SKM-1 (cell line): ENCODE measurements around the gene CAPZA2.
"Not testable (repeated sequence)": the region's sequence is repeated elsewhere in the genome, so short reads cannot be mapped to it uniquely, and the experiment has no call there.

ENCODE experiments used
- DNase-seq: peaks from one replicate; lab custom pipeline; 2025; ENCODE audit not compliant: unreplicated experiment; lab: John Stamatoyannopoulos, UW

CAPZA2 gene

DNA sequence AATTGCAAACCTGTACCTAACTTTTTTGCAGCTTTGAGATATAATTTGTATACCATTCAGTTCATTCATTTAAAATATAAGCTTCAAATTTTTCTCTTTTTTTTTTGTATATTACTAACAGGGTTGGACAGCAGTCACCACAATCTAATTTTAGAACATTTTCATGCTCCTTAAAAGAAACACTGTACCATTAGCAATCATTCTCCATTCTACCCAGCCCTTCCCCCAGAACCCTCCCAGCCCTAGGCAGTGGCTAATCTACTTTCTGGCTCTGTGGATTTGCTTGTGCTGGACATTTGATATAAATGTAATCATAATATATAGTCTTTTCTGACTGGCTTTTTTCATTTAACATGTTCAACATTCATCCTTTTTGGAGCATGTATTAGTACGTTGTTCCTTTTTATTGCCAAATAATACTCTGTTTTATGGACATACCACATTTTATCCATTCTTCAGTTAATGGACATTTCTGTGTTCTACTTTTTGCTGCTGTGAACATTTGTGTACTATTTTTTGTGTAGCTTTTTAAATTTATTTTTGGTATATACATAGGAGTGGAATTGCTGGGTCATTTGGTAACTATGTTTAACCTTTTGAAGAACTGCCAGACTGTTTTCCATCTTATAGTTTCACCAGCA is 50.0 kb downstream of the CAPZA2 start:
- no peak for DNase-seq

DNA sequence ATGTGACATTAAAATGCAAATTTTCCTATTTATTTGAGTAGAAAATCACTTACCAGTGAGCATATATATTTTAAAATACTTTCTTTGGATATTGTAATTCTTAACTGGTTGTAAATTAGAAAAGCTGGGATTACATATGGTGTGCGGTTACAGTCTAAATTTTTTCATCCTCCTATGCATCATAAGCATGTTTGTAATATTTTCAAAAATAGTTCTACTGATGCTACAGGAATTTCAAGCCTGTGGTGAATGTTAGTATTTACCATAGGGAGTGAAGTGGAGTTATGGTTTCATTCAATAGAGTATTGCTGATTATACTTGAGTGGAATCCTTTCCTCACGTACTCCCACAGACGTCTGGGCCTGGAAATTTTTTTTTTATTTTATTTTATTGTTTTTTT is 56.3 kb downstream of the CAPZA2 start:
- DNase-seq: no peak

DNA sequence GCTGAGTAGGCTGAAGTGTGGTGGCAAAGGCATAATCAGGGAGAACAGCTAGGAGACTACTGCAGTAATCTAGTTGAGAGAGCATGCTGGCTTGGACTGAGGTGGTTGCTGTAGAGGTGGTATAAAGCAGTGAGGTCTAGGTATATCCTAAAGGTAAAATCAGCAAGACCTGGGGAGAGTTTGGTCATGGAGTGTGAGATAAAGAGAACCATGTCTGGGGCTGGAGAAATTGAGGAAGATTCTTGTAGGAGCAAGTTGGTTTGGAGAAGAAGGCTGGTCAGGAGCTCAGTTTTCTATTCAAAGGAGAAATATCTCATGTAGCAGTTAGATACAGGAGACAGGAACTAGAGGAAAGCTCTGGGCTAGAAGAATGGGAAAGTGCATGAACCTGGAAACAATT is 58.0 kb downstream of the CAPZA2 start:
- no peak for DNase-seq

DNA sequence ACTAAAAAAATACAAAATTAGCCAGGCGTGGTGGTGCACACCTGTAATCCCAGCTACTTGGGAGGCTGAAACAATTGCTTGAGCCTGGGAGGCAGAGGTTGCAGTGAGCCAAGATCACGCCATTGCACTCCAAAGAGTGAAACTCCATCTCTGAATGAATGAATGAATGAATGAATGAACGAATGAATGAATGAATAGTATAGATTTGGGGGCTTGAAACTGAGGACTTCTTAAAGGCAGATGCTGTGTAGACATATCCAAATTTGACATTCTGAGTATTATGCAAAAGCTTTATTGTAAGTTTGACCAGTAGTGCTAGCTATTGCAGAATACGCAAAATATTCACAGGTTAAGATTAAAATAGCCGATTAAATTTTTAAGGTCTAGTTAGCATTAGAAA is 60.2 kb downstream of the CAPZA2 start:
- DNase-seq: no peak

DNA sequence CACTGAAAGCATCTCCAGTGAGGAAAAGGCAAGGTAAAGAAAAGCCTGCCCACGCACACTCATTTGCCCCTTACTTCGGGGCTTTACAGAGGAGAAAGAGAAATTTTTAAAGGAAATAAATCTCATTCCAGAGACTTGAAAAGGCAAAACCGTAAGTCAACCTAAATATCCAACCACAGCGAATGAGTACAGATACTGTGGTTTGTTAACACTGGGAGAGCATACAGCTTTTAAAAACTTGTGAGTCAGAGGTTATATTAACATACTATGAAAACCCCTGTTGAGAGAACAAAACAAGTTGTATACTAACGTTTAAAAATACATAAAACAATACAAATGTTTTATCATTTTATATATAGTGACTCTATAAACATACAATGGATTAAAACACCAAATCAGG is 62.4 kb downstream of the CAPZA2 start:
- no peak for DNase-seq

DNA sequence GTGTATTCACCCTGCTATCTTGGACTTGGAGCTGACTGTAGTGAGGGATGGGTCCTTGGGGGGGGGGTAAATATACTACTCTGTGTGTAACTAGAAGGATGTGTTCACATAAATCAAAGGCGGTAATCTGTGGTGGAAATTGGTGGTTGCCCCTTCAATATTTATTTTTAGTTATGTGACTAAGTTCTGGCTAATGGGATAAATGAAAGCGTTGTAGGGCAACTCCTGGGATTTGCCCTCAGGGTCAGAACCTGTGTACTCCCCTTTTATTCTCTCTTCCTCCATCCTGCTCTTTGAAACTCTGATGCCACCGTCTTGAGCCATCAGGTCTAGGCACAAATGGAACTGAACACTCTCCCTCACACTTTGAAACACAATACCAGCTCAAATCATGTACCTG is 66.6 kb downstream of the CAPZA2 start:
- DNase-seq: no peak

DNA sequence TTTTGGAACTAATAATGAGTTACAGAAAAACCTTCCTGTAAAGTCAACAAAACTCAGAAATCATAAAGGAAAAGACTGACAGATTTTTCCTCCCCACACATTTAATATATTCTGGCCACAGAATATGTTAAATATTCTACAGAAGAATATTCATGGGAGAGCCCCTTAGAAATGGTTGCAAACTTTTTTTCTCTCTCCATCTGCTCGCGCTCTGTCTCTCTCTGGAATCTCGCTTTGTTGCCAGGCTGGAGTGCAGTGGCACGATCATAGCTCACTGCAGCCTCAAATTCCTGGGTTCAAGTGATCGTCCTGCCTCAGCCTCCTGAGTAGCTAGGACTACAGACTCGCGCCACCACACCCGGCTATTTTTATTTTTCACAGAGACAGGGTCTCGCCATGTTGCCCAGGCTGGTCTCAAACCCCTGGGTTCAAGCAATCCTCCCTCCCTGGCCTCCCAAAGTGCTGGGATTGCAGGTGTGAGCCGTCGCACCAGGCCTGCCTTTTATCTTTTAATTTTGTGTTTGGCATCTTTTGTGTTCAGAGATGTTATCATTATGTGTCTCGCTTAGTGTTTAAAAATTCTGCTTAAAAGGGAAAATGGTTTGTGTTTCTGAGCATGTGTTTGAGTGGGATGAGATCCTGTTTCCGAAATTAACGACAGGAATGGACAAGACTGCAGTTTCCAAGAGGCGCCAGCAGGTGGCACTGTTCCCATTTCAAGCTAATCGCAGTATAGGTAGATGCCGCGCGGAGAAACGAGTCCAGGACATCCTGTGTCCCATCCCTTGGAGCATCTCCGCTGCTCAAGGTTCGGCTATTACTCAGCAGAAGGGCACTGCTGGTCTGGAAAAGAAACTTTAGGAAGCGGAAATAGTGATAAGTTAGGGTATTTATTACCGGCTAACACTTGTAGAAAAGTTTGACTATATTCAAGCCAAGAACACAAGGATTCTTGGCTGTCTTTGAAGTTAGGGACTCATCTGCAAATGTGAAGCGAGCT is 67.8 kb downstream of the CAPZA2 start:
- DNase-seq: peak; percentile 23

DNA sequence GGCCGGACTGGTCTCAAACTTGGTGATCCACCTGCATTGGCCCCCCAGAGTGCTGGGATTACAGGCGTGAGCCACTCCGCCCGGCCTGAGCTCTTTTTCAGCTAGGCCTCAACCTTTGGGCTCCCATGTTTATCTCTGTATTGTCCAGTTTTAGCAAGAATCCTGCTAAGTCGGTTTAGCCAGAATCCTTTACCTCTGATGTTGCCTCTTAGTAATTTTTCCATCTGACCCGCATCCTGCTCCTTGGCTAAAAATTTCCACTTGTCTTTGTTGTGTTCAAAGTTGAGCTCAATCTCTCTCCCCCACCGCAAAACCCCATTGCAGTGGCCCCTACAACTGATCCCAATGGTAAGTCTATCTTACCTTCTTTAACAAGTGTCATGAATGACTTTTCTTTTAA is 70.2 kb downstream of the CAPZA2 start:
- DNase-seq: no peak

DNA sequence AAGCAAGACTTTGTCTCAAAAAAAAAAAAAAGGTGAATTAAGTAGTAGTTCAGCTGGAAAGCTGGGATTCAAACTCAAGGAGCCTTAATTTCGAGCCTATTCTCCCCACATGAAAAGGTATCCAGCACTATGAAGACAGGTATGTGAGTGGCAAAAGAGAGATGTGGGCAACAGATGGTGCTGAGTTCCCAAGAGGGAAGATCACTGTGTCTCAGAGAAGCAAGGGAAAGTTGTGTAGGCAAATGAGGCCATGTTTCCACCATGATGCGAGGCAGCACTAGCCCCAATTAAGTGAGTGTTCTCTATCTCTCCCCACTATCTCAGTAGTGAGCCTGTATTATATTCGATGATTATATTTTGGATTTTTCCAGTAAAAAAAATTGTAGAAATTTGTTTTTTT is 71.1 kb downstream of the CAPZA2 start:
- no peak for DNase-seq

DNA sequence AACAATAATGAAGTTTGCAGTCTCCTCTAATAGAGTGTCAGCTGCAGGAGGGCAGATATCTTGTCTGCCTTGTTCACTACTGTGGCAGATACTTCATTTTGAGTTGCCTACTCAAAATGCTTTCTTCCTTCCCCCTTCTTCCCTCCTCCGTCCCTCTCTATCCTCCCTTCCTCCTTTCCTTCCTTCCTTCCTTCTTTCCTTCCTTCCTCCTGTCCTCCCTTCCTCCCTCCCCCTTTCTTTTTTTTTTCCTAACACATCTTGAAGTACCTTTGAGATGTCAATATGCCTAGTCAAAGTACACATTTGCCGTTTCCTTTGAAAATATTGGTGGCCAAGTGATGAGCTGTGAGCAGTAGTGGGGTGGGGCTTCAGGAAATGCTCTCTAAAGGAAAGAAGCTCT is 72.2 kb downstream of the CAPZA2 start:
- DNase-seq: no peak

DNA sequence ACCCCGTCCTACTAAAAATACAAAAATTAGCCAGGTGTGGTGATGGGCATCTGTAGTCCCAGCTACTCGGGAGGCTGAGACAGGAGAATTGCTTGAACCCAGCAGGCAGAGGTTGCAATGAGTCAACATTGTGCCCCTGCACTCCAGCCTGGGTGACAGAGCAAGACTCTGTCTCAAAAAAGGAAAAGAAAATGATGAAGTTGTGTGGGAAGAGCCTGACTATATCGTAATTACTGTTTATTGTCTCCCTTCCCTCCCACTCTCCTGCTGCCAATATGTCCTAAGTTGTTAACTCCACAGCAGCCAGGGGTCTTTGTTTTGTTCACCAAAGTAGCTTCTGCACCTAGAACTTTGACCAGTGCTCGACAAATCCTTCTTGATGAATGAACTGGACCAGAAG is 74.5 kb downstream of the CAPZA2 start:
- DNase-seq: not testable (repeated sequence)

DNA sequence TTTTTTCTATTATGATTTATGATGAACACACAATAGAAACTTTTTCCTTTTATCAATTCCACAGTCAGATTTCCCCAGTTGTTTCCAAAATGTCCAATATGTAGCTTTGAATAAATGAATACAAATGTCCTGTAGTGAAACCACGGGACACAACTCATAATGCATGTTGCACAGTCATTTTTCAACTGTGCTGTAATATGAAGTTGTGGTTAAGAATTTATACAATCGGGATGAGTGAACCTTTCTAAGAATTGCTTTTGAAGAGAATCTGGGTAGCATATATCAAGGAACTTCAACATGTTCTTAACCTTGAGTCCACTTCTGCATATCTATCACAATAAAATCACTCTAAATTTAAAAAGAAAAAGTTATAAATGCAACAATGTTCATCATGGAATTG is 76.3 kb downstream of the CAPZA2 start:
- DNase-seq: no peak

DNA sequence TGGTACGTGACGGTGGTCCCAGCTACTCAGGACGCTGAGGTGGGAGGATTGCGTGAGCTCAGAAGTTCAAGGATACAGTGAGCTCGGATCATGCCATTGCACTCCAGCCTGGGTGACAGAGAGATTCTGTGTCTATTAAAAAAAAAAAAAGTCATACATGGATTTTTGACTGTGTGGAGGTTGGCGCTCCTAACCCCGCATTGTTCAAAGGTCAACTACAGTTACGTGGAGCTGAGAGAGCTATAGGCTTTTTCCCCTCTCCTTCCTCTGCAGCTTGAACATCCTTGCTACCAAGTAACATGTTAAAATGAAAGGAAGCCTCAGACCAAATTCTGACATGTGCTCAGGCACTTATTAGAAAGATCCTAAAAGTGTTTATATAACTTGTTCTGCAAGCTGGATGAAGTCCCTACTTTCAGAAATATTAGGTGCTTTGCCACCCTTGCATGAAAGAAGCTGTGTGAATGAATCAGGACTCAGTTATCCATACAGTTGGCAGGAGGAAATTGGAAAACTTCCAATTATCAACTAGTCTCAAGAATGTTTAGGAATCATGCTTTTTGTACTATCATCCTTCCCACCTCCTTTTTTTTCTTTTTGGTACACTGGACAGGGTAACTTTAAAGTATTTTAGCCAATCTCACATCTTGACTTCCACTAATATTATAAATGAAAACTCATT is 78.4 kb downstream of the CAPZA2 start:
- DNase-seq: no peak

DNA sequence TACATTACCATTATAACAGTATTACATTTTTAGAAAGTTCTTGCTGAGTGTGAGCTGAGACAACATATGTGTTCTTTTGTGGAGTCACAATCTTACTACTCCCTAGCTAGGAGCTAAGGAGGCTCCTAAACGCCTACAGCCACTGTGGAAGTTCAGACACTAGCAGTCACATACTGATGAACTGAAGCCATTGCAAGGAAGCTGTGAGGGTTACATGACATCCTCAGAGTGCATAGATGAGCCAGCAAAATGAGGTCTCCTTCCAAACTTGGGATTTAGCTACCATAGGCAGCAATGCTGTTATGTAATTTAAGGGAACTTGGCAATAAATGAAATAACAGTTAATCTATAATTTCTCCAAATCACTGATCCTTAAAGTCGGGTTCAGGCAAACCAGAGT is 80.1 kb downstream of the CAPZA2 start:
- DNase-seq: no peak

DNA sequence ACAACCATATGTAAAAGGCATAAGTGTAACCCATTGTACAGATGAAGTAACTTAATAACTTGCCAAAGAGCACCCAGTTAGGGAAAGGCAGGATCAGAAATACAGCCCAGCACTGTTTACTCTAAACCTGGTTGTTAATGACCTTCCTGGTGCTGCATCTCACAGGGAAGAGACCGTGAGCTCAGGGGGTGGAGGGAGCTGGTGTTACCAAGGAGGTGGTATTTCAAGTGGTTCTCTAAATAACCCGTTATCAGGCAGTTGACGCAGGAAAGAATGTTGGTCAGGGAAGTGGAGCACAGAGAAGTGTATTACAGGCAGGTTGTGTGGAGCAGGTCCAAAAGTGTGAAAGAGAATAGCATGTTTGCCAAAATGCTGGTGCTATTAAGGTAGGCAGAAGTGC is 86.5 kb downstream of the CAPZA2 start:
- no peak for DNase-seq

DNA sequence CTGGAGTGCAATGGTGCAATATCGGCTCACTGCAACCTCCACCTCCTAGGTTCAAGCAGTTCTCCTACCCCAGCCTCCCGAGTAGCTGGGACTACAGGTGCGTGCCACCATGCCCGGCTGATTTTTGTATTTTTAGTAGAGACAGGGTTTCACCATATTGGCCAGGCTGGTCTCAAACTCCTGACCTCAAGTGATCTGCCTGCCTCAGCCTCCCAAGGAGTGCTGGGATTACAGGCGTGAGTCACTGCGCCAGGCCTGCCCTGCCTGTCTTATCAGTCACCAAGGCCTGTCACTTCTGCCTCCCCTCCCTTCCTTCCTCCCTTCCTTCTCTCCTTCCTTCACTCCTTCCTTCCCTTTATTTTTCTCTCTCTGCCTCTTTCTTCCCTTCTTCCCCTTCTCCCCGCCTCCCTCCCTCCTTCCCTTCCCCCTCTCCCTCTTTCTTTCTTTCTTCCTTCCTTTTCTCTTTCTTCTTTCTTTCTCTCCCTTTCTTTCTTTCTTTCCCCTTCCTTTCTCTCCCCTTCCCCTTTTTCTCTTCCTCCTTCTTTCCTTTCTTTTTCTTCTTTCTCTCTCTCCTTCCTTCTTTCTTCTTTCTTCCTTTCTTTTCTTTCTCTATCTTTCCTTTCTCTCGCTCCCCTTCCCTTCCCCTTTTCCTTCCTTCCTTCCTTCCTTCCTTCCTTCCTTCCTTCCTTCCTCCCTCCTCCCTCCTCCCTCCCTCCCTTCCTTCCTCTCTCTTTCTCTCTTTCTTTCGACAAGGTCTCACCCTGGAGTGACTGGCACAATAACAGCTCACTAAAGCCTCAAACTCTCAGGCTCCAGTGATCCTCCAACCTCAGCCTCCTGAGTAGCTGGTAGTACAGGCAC is 87.8 kb downstream of the CAPZA2 start:
- DNase-seq: no peak

DNA sequence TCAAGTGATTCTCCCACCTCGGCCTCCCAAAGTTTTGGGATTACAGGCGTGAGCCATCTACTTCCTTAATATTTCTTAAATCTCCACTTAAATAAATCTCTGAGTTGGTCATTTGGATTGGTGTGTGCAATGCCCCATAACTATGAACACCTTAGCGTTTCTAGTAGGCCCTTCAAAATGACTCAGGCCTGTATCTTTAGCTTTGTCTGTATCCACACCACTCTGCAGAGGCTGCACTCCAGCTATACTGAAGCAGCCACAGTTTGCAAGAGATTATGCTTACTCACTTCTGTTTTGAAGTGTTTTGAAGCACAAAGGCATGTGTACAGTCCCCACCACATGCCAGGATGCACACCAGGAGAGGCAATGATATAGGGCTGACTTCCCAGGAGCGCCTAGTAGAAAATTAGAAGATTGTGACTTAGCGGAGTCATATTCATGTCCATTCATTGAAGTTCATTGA is 88.5 kb downstream of the CAPZA2 start:
- no peak for DNase-seq

DNA sequence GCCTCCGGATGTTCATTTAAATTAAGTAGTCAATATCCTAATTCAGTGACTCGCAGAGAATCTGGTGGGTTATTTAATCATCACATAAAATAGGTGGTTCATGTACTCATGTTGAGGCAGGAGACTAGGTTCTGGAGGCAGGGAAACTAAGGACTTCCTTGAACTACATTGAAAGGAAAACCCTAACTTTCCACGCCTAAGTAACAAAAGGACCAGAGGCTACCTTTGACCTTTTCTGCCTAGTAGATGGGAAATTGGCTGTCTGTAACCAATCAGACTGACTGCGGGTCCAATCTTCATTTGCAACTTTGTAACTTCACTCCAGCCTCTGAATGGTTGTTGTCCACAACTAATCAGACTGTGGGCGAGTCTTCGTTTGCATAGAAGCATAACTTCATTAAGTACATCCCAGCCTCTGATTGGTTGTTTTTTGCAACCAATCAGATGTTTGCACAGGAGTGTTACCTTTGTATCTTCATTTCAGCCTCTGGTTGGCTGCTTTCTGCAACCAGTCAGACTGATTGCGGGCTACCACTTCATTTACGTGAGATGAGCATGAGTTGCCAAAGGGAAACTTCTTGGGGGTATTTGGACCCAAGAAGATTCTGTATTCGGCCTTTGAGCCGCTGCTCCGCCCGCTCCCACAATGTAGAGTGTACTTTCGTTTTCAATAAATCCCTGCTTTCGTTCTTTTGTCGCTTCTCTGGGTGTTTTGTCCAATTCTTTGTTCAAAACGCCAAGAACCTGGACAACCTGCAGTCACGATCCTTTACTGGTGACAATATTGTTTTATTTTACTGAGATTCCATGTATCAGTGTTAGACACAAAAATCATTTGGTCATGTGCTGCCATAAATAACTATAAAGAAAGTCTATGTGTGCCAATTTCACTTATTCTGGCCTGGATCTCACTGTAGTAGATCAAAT is 89.2 kb downstream of the CAPZA2 start:
- DNase-seq: no peak

DNA sequence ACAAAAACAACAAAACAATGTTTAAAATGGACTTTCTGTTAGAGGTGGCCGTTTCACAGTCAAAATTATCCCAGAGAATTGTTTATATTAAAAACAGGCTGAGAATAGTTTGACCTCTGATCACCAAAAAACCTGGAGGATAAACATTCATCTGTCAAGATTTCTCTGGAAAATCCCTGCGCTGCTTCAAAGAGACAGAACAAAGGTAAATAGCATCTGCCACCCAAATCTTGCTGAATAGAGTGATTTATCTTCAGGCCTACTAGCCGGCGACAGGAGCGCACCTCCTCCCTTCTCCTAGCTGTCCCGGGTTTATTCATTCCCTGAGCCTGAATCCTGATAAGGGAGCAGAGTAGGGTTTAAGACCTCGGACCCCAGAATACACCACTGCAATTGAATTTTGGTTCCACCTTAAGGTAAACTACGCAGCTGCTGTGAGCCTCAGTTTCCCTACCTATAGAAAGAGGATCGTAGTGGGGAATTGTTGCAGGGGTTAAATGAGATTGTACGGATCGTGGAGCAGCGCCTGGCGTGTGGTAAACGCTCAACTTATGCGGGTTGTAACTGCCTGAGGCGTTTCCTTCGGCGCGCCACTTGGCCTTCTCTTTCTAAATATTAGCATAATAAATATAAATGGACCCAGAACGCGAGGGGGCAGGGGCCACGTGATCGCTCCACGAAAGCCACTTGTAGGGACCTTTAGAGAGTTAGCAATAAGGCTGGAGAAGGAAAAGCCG is 90.4 kb downstream of the CAPZA2 start:
- peak; percentile 29 for DNase-seq
